ENCODE results near the gene SUPT3H.

SUPT3H gene

GRCh38 chr6:44820759-44821158, 557.0 kb downstream of the SUPT3H start:
- DNase-seq, result no peak

GRCh38 chr6:44820321-44820720, 557.4 kb downstream of the SUPT3H start:
- DNase-seq, result no peak

DNA sequence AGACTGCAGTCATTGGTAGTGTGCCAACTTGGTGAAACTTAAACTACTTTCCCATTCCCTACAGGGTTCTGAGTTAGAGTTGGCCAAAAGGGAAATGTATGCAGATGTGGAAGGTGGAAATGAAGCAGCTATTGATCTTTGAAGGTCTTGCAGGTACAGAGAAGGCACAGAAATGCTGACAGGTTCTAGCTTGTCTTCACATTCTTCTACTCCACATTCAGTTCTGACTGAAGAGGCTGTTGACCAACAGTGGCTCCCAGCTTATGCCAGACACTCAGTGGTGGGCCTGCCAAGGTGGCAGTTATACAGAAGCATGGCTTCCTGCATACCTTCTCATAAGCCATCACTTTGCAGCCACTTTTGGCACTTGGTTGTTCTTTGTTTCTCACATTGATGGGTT, 566.3 kb downstream of the SUPT3H start:
- no peak for DNase-seq

DNA sequence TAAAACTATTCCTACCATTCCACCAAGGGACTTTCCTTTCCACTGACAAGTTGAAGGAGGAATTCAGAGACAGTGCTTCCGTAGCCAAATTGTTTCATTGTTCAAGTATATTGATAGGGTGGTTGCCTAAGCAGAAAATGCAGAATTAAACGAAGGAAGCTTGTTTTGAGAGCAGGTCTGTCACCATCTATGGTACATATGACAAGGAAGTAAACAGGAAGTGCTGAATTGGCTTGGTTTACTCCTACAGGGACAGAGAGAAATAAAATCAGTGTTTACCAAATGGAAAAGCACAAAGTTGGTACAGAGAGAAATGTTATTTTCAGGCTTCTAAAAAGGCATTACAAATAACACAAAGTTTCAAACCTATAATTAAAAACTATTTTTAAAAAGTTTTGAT, 568.5 kb downstream of the SUPT3H start:
- DNase-seq, result no peak

DNA sequence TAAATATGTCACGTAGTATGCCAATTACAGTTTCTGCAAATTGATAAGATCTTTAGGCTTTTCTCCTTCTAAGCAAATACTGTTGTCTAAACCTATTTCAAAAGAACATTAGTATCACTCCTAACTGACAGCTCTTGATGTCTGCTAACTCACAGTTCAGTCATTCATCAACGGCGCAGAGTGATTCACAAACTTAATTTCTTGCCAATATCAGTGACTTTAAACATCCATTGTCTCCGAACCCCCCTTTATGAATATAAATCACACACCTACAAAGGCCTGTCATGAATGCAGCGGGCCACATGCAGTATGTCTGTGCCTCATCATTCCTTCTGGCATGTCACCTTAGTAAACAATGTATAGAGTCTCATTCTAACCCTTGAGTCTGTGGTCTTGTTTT, 569.6 kb downstream of the SUPT3H start:
- no peak for DNase-seq

DNA sequence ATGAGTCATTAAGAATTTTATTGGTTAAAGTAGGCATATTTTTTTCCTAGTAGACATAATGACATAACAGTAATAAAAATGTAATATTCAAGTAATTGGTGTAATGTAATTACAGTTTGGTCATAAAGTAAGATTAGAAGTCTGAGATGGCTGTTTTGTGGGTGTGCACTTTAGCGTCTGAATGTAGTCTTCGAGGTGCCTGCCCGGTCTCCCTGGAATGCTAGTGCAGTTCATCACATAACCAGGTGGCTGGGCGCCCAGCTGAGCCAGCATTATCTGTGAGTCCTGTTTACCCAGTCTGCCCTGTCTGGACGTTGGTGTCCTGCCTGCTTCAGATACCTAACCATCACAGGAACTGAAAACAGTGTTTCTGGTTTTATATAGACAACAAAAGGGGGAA, 571.1 kb downstream of the SUPT3H start:
- no peak for DNase-seq

- DNase-seq, result no peak
Observed at GRCh38 chr6:44805238-44805846, 572.4 kb downstream of the SUPT3H start.

- no peak for DNase-seq
Observed at GRCh38 chr6:44804546-44805159, 573.1 kb downstream of the SUPT3H start.

DNA sequence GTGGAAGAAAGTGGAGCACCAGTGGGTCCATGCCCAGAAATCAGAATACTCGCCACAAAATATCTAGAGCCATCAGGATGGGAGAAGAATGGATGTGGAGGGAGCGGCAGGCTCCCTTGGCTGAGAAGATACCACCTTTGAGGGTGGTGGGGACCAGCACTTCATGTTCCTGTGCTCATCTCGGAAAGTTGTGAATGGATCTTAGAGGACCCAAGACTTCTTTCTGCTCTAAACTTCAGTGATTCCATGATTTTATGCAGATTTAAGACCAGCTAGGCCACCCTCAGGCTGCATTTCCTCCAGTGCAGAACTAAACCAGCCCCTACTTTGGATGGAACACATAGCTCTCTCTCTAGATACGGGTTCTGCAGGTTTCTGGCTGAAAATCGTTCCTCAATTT, 573.7 kb downstream of the SUPT3H start:
- DNase-seq, result no peak

GRCh38 chr6:44800784-44801592, 576.7 kb downstream of the SUPT3H start:
- no peak for DNase-seq

- peak; percentile 25 for DNase-seq
Observed at GRCh38 chr6:44800171-44800783, 577.5 kb downstream of the SUPT3H start.

DNA sequence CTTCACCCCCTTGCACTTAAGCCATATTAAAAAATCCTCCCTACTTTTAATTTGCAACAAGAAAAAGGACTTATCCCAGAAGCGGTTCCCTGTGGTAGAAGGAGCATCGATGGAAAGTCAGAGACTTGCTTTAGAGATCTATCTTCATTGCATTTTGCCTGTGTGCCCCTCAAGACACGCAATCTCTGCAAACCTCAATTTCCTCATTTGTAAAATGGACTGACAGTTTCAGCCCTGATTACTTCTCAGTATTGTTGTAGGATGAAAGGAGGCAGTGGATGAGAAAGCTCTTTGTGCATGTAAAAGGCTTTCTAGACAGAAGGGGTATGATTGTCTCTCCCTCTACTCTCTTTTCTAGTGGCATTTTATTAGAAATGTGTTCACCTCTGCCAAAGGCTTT, 580.0 kb downstream of the SUPT3H start:
- DNase-seq, result no peak

GRCh38 chr6:44795326-44795725, 582.4 kb downstream of the SUPT3H start:
- no peak for DNase-seq

- no peak for DNase-seq
Observed at GRCh38 chr6:44789806-44790205, 587.9 kb downstream of the SUPT3H start.

GRCh38 chr6:44789061-44789460, 588.7 kb downstream of the SUPT3H start:
- no peak for DNase-seq

DNA sequence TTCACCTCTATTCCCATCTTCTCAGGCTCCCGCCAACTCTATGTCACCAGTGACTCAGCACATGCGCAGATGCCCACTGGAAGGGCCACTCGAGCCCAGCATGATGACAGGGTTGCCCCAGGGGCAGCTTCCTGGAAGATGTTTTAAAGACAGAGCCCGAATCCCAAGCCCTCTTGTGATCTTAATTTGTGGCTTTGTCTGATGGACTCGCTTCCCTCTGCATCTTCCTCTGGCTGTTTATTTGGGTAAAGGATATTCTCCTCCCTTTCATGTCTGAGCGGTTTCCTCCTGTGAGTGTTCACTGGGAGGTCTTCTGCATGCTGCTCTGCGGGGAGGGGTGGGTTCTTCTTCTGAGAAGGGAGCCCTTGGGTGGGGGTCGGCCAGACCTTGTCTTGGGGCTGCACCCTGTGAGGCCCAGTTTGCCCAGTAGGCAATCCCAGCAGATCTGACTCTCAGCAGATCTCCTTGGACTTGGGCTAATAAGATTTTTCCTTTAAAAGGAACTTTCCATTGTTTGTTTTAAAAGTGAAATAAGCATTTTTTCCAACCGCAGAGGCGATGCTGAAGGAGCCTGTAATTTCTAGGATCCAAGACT, 589.2 kb downstream of the SUPT3H start:
- DNase-seq, result no peak

GRCh38 chr6:44787254-44787834, 590.4 kb downstream of the SUPT3H start:
- no peak for DNase-seq

- no peak for DNase-seq
Observed at GRCh38 chr6:44785130-44785529, 592.6 kb downstream of the SUPT3H start.

GRCh38 chr6:44784195-44784594, 593.5 kb downstream of the SUPT3H start:
- DNase-seq, result no peak

DNA sequence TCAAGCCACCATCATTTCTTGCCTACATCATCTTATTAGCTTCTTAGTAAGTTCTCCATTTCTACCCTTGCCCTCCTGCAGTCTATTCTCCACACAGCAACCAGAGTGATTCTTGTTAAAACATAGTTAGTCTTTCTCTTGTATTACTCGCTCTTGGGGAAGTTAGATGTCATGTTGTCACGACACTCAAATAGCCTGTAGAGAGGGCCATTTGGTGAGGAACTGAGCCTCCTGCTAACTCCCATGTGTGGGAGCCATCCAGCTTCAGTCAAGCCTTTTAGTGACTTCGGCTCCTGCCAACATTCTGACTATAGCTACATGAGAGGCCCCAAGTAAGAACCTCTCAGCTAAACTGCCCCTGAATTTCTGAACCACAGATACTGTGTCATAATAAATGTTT, 594.8 kb downstream of the SUPT3H start:
- no peak for DNase-seq

DNA sequence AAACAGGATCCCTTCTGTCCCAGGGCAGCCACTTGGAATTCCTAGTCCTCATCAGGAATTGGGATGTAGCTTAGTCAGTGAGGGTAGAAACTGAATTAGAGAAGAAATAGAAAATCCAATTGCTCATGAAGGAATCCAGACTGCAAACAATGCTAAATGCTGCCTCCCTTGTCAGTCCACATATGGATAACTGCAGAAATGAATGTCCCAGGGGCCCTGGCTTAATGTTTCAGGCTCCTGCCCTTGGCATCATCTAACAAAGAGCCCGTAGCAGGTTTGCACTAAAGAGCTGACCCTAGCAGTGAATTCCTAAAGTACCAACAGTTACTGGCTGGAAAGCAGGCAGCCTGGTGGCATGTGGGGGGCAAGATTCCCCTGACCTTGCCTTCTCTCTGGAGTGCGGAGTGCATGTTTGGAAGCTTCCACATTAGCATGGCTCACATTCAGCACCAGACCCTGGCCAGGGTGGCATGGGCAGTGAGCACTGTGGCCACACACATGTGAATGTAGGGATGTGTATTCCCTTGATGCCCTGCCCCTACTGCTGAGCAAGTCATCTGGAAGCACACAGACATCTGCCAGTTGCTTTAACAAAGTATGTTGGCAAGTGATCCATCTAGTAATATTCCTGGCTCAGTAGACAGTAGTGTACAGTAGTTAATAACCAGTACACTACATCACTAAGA, 595.7 kb downstream of the SUPT3H start:
- DNase-seq, result no peak

DNA sequence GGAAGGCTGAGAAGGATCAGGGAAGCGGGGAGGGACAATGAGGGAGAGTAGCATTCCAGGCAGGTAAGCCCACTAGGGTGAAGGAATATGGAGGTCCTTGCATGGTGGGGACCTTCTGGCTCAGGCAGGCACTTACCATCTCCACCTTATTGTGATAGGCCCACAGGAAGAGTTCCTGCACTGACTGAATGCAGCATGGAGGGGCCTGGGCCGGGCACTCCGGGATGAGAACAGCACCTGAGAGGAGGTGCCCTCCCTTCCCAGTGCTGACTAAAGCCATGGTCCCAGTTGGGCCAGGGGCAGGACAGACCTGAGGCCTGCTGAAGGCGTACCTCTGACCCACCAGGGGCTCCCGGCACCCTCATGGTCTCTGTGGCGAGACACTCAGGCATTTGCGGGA, 597.6 kb downstream of the SUPT3H start:
- DNase-seq, result no peak

Measured in NCI-H2171 (cell line).